OCI-LY3 (cell line): ENCODE data around the gene PIGU.

Source experiments
- H2AFZ ChIP-seq: fragments of 200-600, 300-600 bp; shearing (Covaris generic); 2 replicates; pipeline ENCODE4 v1.6.0; 2014; ENCODE audit warnings: antibody characterized with exemption, low read depth, low read length
- H3K27ac ChIP-seq: fragments of 200-600, 300-600 bp; sonication (generic); 2 replicates; pipeline ENCODE4 v1.5.1; 2014; ENCODE audit warnings: mild to moderate bottlenecking, low read length, moderate library complexity, mixed read lengths
- H3K27me3 ChIP-seq: fragments of 200-600, 300-600 bp; sonication (generic); 2 replicates; pipeline ENCODE4 v1.6.1; 2014; ENCODE audit warnings: low read depth, low read length, mixed read lengths
- H3K36me3 ChIP-seq: fragments of 200-600, 300-600 bp; sonication (generic); replicated peaks from 2 replicates; pipeline ENCODE3; 2014; ENCODE audit warnings: low read depth, low read length, mixed read lengths
- H3K4me1 ChIP-seq: fragments of 300-600, 200-600 bp; sonication (generic); 2 replicates; pipeline ENCODE4 v1.6.1; 2014; ENCODE audit warnings: low read length, mixed read lengths
- H3K4me2 ChIP-seq: fragments of 200-600, 300-600 bp; sonication (generic); 2 replicates; pipeline ENCODE4 v1.6.1; 2014; ENCODE audit warnings: low read length, mixed read lengths
- H3K4me3 ChIP-seq: fragments of 300-600, 200-600 bp; sonication (generic); 2 replicates; pipeline ENCODE4 v1.5.1; 2014; ENCODE audit warnings: antibody characterized with exemption, mild to moderate bottlenecking, low read length, moderate library complexity
- H3K79me2 ChIP-seq: fragments of 300-600, 200-600 bp; shearing (Covaris generic); 2 replicates; pipeline ENCODE4 v1.6.1; 2014; ENCODE audit warnings: mild to moderate bottlenecking, low read length, mixed read lengths
- H3K9ac ChIP-seq: fragments of 300-600, 200-600 bp; shearing (Covaris generic); 2 replicates; pipeline ENCODE4 v1.6.0; 2014; ENCODE audit warnings: mild to moderate bottlenecking, low read length, moderate library complexity
- H3K9me3 ChIP-seq: fragments of 200-600, 300-600 bp; shearing (Covaris generic); 2 replicates; pipeline ENCODE4 v1.6.1; 2014; ENCODE audit warnings: low read length, mixed read lengths; ENCODE audit not compliant: insufficient read depth
- H4K20me1 ChIP-seq: fragments of 200-600, 300-600 bp; sonication (generic); 2 replicates; pipeline ENCODE4 v1.6.1; 2016; ENCODE audit warnings: low read length, mixed read lengths; ENCODE audit not compliant: insufficient read depth
- CTCF ChIP-seq: fragments of 200-600, 300-600 bp; sonication (generic); IDR thresholded peaks from 2 replicates; pipeline ENCODE4 v1.5.1; 2014; ENCODE audit warnings: antibody characterized with exemption, low read length, low read depth
- EZH2phosphoT487 ChIP-seq: fragments of 200-600 bp; shearing (Covaris generic); IDR thresholded peaks from 2 replicates; pipeline ENCODE4 v1.6.1; 2018; ENCODE audit warnings: antibody characterized with exemption, mixed run types, low read depth

The PIGU gene

DNA sequence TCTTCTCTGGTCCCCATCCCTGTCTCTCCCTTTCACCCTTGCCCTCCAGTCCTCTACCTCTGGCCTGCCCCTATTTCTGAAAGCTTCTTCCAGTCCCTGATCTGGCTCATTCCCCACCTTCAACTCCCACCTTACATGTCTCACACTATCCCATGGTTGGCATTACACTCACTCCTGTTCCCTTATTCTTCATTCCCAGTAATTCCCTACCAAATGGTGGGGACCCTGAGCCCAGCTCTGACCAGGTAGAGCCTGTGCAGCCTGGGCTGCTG lies 33.6 kb upstream of the PIGU start:
- no peaks in the 10 kb centered on the region for H3K9me3 ChIP-seq
- peaks cover 10% of the 10 kb centered on the region for H3K36me3 ChIP-seq
- H4K20me1 ChIP-seq = peaks cover 12% of the 10 kb centered on the region; the same call in 1 of the 2 replicates
- H3K4me2 ChIP-seq = peak overlapping the region; percentile 79
- H3K27ac ChIP-seq = no peak overlapping the region
- H2AFZ ChIP-seq = no peak overlapping the region
- H3K79me2 ChIP-seq = no peaks in the 10 kb centered on the region
- H3K4me1 ChIP-seq = peaks cover 8% of the 10 kb centered on the region; the same call in 1 of the 2 replicates
- no peak overlapping the region for H3K9ac ChIP-seq
- peak overlapping the region; percentile 92; the same call in 1 of the 2 replicates for H3K4me3 ChIP-seq
- no peak for TF ChIP-seq CTCF
- TF ChIP-seq EZH2phosphoT487 = no peak
- H3K27me3 ChIP-seq = no peaks in the 10 kb centered on the region

DNA sequence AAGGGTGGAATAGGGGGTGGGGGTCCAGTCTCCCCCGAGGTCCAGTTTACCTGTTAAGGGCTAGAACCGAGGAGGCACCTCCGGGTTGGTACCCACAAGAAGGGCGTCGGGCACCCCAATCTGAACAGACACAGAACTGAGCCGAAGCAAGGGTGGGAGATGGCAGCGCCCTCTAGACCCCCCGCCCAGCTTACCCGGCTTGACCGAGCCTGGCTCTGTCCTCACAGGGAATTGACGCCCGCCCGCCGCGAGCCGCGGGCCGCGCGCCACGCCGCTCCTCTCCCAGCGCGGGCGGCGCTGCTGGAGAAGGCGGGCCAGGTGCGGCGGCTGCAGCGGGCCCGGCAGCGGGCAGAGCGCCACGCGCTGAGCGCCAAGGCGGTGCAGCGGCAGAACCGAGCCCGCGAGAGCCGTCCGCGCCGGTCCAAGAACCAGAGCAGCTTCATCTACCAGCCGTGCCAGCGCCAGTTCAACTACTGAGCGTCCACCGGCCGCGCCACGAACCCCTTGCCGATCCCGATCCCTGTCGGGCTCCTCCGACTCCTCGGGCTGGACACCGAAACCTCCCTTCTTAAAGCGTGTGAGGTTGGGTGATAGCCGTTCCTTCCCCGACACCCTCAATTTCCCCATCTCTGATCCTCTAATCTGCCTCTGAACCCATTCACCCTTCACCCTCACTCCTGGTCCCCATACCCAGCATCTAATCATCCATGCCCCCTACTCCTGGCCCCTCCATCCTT lies 33.1 kb upstream of the PIGU start:
- Histone ChIP-seq H3K4me1 (peaks cover 13% of the 10 kb centered on the region), H3K9me3 (no peaks in the 10 kb centered on the region), H2AFZ (peak overlapping the region; percentile 94; the same call in 1 of the 2 replicates), H3K27me3 (no peaks in the 10 kb centered on the region), H3K9ac (peak overlapping the region; percentile 81), H3K4me2 (peak overlapping the region; percentile 79), H3K79me2 (no peaks in the 10 kb centered on the region), H3K4me3 (peak overlapping the region; percentile 92), H4K20me1 (peaks cover 12% of the 10 kb centered on the region; the same call in 1 of the 2 replicates), H3K36me3 (peaks cover 7% of the 10 kb centered on the region), H3K27ac (no peak overlapping the region)
- TF ChIP-seq EZH2phosphoT487 (no peak), CTCF (peak; percentile 49)

DNA sequence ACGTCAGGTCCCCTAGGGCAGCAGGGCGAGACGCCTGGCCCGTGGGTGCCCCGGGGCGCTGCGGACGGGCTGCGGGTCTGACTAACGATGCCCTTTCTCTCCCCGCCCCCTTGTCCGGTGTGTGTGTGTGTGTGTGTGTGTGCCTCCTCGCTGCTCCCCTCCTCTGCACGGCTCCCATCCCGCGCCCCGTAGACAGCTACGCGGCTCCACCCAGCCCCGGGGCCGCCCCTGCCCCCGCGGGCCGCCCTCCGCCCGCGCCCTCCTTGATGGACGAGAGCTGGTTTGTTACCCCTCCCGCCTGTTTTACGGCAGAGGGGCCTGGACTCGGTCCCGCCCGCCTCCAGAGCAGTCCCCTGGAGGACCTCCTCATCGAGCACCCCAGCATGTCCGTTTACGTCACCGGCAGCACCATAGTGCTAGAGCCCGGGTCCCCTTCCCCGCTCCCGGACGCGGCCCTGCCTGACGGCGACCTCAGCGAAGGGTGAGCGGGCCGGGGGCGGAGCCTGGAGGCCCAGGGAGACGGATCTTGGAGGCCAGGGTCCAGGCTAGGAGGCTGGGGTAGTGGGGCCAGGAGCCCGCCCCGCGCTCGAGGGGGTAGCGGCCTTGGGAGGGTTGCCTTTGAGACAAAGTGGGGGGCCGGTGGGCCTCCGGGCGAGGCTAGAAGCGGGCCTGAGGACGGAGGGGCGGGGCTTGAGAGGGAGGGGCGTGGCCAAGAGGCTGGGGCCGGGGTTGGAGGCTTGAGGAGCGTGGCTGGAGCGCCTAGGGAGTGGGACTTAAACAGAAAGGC lies 32.3 kb upstream of the PIGU start:
- Histone ChIP-seq H3K9ac (peak overlapping the region; percentile 81), H3K79me2 (no peaks in the 10 kb centered on the region), H3K4me1 (peaks cover 16% of the 10 kb centered on the region), H4K20me1 (peaks cover 12% of the 10 kb centered on the region; the same call in 1 of the 2 replicates), H3K4me2 (peak overlapping the region; percentile 79), H2AFZ (peak overlapping the region; percentile 94), H3K27ac (peak overlapping the region; percentile 59), H3K27me3 (no peaks in the 10 kb centered on the region), H3K9me3 (no peaks in the 10 kb centered on the region), H3K36me3 (peaks cover 3% of the 10 kb centered on the region), H3K4me3 (peak overlapping the region; percentile 92)
- no peak for TF ChIP-seq EZH2phosphoT487
- TF ChIP-seq CTCF = no peak

DNA sequence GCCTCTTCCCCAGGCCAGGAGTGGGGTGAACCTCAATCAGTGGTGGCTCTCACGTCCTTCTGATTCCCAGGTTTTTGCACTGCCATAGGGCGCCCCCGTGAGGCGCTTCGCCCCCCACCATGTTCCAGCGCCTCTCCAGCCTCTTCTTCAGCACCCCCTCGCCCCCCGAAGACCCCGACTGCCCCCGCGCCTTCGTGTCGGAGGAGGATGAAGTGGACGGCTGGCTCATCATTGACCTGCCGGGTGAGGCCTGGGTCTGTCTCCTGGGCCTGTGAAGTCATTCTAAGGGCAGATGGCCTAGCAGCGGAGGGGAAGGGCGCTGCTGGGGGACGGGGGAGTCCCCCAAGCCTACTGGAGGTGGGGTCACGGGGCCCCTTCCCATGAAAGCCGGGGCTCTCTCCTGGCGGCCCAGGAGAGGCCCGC lies 31.7 kb upstream of the PIGU start:
- H3K27me3 ChIP-seq = no peaks in the 10 kb centered on the region

More for the DNA sequence above, 31.7 kb upstream of the PIGU start:
- H3K79me2 ChIP-seq = no peaks in the 10 kb centered on the region
- H3K4me1 ChIP-seq = peaks cover 16% of the 10 kb centered on the region
- peak overlapping the region; percentile 92 for H3K4me3 ChIP-seq
- H3K9me3 ChIP-seq = no peaks in the 10 kb centered on the region
- H4K20me1 ChIP-seq = peaks cover 12% of the 10 kb centered on the region; the same call in 1 of the 2 replicates
- peak; percentile 87 for TF ChIP-seq CTCF
- no peak for TF ChIP-seq EZH2phosphoT487
- H3K9ac ChIP-seq = peak overlapping the region; percentile 81
- peak overlapping the region; percentile 94 for H2AFZ ChIP-seq
- peak overlapping the region; percentile 59 for H3K27ac ChIP-seq
- peaks cover under 1% of the 10 kb centered on the region for H3K36me3 ChIP-seq
- peak overlapping the region; percentile 79 for H3K4me2 ChIP-seq
